DOHH2 (cell line): ENCODE data around the gene NGEF.
"Not testable (repeated sequence)": the region's sequence is repeated elsewhere in the genome, so short reads cannot be mapped to it uniquely, and the experiment has no call there.

Experiments used
- CTCF ChIP-seq: fragments of 200-600 bp; sonication (generic); IDR thresholded peaks from one replicate; pipeline ENCODE4 v1.5.1; 2014; ENCODE audit warnings: antibody characterized with exemption, mild to moderate bottlenecking, low read depth, low read length; ENCODE audit not compliant: poor library complexity, severe bottlenecking
- EZH2phosphoT487 ChIP-seq: fragments of 200-600 bp; sonication (generic); IDR thresholded peaks from 2 replicates; pipeline ENCODE4 v1.6.1; 2017; ENCODE audit warnings: borderline replicate concordance, mild to moderate bottlenecking, antibody characterized with exemption, low read length, moderate library complexity, mixed read lengths

- not testable (repeated sequence) for TF ChIP-seq CTCF, EZH2phosphoT487
Measured at GRCh38 chr2:233019610-233020009, 6.6 kb upstream of the NGEF start.
